ENCODE measurements around the gene KIF6. TPM values are rescaled to one million over a fixed set of nuclear protein-coding genes. Genes with fewer than 3 reads are reported as not detected.

KIF6 gene
- total RNA-seq, 2 experiments from 2014 or later = not detected

DNA sequence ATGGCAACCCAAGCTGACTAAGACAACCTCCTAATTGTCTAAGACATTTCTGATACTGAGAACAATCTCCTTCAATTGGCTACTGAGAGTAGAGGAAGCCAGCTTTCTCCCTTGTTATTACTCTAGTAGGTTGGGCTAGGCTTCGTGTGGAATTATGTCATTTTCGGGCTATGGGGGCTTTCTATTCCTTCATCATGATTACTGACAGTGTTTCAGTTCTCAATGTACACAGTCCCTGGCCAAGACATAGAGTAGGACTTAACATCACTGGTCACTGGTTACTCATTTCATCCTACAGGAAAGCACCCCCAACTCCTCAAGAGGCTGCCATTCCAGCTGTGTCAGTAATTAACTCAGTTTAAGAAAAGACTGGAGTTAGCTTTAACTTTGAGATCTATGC lies 100.0 kb downstream of the KIF6 start:
- CTCF ChIA-PET = no interaction called here
- Mint-ChIP-seq H3K27ac (no peak overlapping the region), H3K4me3 (no peak overlapping the region), H3K4me1 (no peaks in the 10 kb centered on the region), H3K27me3 (peaks cover 22% of the 10 kb centered on the region), H3K9me3 (no peaks in the 10 kb centered on the region), H3K36me3 (ENCODE audit: low read depth) (no peaks in the 10 kb centered on the region)
- POLR2A ChIA-PET = no interaction called here
- DNase-seq = no peak

DNA sequence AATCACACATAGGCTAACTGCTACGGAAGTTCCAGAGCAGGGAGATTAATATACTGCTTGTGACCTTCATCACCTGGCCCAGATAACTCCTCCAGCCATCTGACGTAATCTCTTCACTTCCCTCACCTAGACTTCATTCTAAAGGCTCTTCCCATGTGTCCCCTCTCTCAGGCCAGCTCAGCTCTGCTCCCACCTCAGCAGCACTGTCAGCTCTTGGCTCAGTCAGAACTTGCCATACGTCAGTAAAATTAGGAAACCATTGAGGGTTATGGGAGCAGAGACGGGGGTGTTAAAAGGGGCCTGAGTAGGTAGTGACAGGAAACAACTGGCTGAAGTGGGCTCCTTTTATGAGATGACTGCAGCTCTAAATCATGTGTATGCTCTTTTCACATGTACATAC lies 101.5 kb downstream of the KIF6 start:
- CTCF ChIA-PET = no interaction called here
- H3K4me3 Mint-ChIP-seq = no peak overlapping the region
- no peaks in the 10 kb centered on the region for H3K4me1 Mint-ChIP-seq
- no peaks in the 10 kb centered on the region for H3K9me3 Mint-ChIP-seq
- no peaks in the 10 kb centered on the region for H3K36me3 Mint-ChIP-seq (ENCODE audit: low read depth)
- DNase-seq = no peak
- POLR2A ChIA-PET = no interaction called here
- H3K27me3 Mint-ChIP-seq = peaks cover 16% of the 10 kb centered on the region
- no peak overlapping the region for H3K27ac Mint-ChIP-seq

DNA sequence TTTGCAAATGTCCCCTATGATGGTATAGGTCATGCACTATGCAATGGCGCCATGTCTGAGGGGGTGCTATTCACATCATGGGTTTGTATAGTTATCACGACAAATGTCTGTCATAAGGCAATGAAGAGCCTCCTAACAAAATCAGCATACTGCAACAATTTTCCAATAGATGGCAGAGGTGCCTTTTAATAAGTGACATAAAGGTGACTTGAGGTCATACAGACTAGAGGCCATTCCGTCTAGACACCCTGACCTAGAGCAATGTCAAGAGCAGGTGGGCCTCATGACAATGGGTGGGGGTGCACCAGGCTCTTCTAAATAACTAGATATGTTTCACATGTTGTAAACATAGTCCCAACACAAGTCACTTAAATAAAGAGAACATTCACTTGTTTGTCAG lies 107.7 kb downstream of the KIF6 start:
- H3K4me1 Mint-ChIP-seq = no peaks in the 10 kb centered on the region
- no peak overlapping the region for H3K27ac Mint-ChIP-seq
- no peaks in the 10 kb centered on the region for H3K36me3 Mint-ChIP-seq (ENCODE audit: low read depth)
- ChIA-PET CTCF (no interaction called here), POLR2A (no interaction called here)
- no peak overlapping the region for H3K4me3 Mint-ChIP-seq
- DNase-seq = no peak
- H3K27me3 Mint-ChIP-seq = peaks cover 5% of the 10 kb centered on the region
- no peaks in the 10 kb centered on the region for H3K9me3 Mint-ChIP-seq

DNA sequence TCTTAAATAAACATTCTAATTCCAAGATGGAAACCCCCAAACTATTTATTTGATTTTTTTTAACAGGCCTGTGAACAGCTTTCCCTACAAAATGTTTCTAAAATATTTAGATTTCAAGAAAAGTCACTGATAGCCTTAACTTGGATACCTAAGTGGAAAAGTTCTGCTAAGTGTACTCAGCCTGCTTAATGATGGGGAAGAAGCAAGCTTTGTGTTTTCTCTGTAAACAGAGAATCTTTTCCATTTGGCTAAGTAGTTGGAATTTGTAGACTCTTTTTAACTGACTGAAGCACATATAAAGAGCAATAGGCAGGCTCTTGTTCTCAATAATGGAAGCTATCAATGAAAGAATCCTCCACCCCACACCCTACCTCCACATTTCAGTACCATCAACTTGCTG lies 108.2 kb downstream of the KIF6 start:
- Mint-ChIP-seq H3K4me1 (no peaks in the 10 kb centered on the region), H3K9me3 (no peaks in the 10 kb centered on the region), H3K4me3 (no peak overlapping the region), H3K27me3 (peaks cover 5% of the 10 kb centered on the region), H3K27ac (no peak overlapping the region), H3K36me3 (ENCODE audit: low read depth) (no peaks in the 10 kb centered on the region)
- POLR2A ChIA-PET = no interaction called here
- CTCF ChIA-PET = no interaction called here
- no peak for DNase-seq

DNA sequence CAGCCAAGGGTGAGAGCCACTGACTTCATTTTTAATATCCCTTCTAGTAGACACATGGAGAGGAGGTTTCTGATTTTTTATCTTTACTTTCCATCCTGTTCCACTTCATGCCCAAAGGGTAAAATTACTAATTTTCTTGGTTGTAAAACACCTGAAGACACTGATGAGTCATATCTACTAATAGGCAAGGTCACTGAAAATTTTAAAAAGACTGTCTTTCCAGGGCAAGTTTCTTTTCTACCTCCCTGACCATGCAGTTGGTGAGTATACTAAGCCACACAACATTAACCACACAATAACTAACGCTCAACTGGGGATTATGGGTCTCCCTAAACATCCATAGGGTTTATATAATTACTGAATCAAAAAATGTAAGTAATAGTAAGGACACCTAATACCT lies 109.6 kb downstream of the KIF6 start:
- no peaks in the 10 kb centered on the region for H3K36me3 Mint-ChIP-seq (ENCODE audit: low read depth)
- POLR2A ChIA-PET = no interaction called here
- no peak for DNase-seq

DNA sequence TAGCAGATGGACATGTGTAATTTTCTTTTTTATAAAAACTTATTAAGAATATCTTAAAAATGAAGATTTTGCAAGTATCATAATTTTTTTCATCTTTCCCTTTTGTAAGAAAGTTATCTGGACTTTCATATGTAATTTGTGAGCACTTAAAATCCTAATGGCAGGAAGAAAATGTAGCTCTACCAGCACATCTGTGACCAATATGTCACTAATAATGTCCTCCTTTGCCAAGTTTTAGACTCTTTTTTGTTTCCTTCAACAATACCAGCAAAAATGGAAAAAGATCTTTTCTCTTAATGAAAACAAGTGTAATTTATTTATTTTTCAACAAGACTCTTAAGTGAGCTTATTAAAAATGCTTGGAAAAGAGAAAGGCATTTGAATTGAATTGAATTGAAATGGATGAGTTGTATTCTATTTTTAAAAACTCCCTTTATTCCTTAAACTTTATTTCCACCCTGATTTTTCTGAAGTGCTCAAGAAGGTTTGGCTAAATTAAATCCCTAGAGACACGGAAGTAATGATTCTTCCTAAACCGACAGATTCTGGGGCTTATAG lies 110.7 kb downstream of the KIF6 start:
- DNase-seq = no peak
- ChIA-PET POLR2A (no interaction called here), CTCF (no interaction called here)
- H3K36me3 Mint-ChIP-seq (ENCODE audit: low read depth) = no peaks in the 10 kb centered on the region
- no peaks in the 10 kb centered on the region for H3K4me1 Mint-ChIP-seq
- H3K27ac Mint-ChIP-seq = no peak overlapping the region
- no peak overlapping the region for H3K4me3 Mint-ChIP-seq
- H3K27me3 Mint-ChIP-seq = peaks cover 5% of the 10 kb centered on the region
- no peaks in the 10 kb centered on the region for H3K9me3 Mint-ChIP-seq

More for the DNA sequence above, 109.6 kb downstream of the KIF6 start:
- H3K4me3 Mint-ChIP-seq = no peak overlapping the region
- H3K4me1 Mint-ChIP-seq = no peaks in the 10 kb centered on the region
- peaks cover 5% of the 10 kb centered on the region for H3K27me3 Mint-ChIP-seq
- no peak overlapping the region for H3K27ac Mint-ChIP-seq
- H3K9me3 Mint-ChIP-seq = no peaks in the 10 kb centered on the region
- CTCF ChIA-PET = no interaction called here

DNA sequence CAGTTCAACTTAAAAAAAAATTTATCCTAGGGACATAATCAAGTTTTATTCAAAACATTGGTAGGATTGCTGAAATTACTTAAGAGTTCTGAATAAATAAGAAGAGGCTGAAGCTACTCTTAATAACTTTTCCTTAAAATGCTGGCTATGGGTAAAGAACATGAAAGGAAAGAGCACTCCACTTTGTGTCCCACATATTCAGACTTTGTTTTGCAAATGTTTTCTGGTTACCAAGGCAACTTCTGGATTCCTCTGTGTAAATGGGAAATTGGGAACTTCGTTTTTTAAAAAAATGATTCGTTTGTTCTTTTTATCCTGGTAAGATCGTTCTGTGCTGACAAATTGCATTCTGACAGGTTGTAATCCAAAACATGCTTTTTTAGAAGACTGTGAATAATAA lies 115.0 kb downstream of the KIF6 start:
- POLR2A ChIA-PET = no interaction called here
- CTCF ChIA-PET = no interaction called here
- Mint-ChIP-seq H3K9me3 (no peaks in the 10 kb centered on the region), H3K27ac (no peak overlapping the region), H3K27me3 (peaks cover 5% of the 10 kb centered on the region), H3K36me3 (ENCODE audit: low read depth) (no peaks in the 10 kb centered on the region), H3K4me1 (no peaks in the 10 kb centered on the region), H3K4me3 (no peak overlapping the region)
- DNase-seq = no peak

DNA sequence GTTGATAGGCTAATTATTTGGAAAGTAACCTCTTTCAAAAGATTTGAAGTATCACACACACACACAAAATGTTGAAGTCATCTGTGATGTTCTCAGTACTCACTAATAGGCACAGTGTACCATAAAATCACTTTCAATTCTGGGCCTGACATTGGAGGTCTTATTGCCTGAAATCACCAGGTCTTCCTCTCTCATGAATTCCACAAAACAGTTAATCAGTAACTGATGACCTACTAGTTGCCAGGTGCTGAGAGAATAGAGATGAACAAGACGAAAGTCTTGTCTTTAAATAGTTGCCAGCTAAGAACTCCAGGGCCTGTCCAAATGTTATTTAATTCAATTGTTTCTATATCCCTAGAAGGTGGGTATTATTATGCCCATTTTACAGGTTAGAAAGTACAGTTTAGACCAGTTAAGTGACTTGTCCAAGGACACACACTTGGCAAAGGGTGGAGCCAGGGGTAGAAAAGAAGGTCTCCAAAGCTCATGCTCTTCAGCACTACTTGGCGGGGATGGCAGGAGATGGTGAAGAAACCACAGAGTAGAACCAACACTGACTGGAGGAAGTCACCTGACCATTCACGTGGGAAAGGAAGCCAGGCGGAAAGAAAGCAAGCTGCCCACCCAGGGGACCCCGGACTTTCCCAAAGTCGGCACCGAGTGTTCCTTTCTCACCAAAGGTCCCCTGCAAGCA lies 116.4 kb downstream of the KIF6 start:
- no peak for DNase-seq
- Mint-ChIP-seq H3K36me3 (ENCODE audit: low read depth) (no peaks in the 10 kb centered on the region), H3K9me3 (no peaks in the 10 kb centered on the region), H3K4me3 (no peak overlapping the region), H3K4me1 (no peaks in the 10 kb centered on the region), H3K27me3 (peaks cover 5% of the 10 kb centered on the region), H3K27ac (no peak overlapping the region)
- ChIA-PET POLR2A (no interaction called here), CTCF (no interaction called here)

DNA sequence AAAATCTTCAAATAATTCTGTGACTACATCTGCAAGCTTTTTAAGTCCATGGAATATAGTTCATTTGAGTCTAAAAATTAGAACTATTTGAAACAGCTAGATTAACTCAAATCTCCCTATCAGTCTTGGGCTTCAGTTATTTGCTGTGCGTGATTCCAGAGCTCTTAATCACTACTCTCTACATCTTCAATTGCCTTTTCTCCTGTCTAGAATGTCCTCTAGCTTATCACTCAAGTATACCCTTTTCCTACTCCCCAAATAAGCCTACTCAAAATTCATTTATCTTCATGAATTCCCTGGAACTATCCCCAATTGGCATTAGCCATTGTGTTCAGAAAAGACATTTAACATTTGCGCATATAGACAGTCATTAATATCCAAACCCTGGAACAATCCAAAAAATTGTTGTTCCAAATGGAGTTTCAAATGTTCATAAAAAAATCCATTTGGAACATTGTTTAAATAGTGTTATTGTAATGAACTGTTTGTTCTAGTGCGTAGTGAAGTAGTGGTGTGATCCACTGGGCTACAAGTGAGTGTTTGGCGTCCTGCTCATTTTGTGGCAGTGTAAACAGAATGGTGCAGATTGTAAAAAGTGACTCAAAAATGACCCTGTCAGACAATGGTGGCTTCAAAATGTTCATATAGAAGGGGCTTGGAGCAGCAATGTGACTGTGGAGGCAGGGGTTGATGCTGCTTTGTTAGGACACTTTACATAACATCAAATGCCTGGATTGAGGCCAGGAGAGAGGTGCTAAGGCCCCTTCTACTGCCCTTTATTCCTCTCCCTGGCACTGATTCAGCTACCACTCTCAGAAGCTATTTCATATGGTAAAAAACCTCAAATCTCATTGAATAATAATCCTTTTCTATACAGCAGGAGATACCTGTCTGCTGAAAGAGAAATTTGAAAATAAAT lies 122.3 kb downstream of the KIF6 start:
- DNase-seq = no peak
- CTCF ChIA-PET = no interaction called here
- Mint-ChIP-seq H3K27me3 (peaks cover 11% of the 10 kb centered on the region), H3K4me1 (no peaks in the 10 kb centered on the region), H3K27ac (no peak overlapping the region), H3K36me3 (ENCODE audit: low read depth) (no peaks in the 10 kb centered on the region), H3K9me3 (no peaks in the 10 kb centered on the region), H3K4me3 (no peak overlapping the region)
- POLR2A ChIA-PET = no interaction called here

DNA sequence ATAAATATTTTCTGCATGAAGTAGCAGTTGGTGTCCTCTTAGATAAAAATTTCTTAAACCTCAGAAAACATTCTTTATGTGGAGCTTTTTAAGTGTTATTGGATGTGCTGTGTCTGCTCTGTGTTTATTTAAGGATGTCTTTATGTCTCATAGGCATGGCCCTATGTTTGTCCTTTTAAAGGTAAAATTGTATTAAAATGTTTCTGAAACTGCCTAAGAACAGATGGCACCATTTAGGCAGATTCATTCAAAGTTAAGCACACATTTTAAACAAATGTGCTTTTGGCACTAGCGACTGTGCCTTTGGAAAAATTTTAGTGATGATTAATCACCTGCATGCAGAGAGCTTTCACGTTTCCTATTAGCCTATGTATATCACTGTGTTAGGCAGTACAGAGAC lies 125.2 kb downstream of the KIF6 start:
- no peak overlapping the region for H3K27ac Mint-ChIP-seq
- no peak for DNase-seq
- CTCF ChIA-PET = no interaction called here
- no peaks in the 10 kb centered on the region for H3K36me3 Mint-ChIP-seq (ENCODE audit: low read depth)
- H3K27me3 Mint-ChIP-seq = peaks cover 16% of the 10 kb centered on the region
- no peaks in the 10 kb centered on the region for H3K9me3 Mint-ChIP-seq
- H3K4me3 Mint-ChIP-seq = no peak overlapping the region
- POLR2A ChIA-PET = no interaction called here
- H3K4me1 Mint-ChIP-seq = no peaks in the 10 kb centered on the region

DNA sequence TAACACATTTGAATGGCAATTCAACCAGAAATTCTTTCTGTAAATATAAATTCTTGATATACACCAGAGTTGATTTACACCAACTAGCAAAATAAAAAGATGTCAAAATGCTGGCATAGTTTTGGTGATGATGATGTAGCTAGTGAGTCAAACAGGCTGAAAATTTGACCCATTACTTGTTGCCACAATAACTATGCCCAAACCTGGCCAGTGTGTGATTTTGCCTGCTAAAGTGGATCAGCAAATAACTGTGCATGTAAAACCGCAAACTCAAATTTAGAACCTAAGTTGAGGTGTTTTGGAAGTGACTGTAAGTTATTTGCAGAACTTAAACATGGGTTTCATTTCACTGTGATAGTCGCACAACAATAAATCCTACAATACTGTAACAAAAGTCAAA lies 125.9 kb downstream of the KIF6 start:
- DNase-seq = no peak
- H3K36me3 Mint-ChIP-seq (ENCODE audit: low read depth) = no peaks in the 10 kb centered on the region
- peaks cover 17% of the 10 kb centered on the region for H3K27me3 Mint-ChIP-seq
- H3K4me1 Mint-ChIP-seq = no peaks in the 10 kb centered on the region
- H3K9me3 Mint-ChIP-seq = no peaks in the 10 kb centered on the region
- H3K4me3 Mint-ChIP-seq = no peak overlapping the region
- ChIA-PET CTCF (no interaction called here), POLR2A (no interaction called here)
- H3K27ac Mint-ChIP-seq = no peak overlapping the region

DNA sequence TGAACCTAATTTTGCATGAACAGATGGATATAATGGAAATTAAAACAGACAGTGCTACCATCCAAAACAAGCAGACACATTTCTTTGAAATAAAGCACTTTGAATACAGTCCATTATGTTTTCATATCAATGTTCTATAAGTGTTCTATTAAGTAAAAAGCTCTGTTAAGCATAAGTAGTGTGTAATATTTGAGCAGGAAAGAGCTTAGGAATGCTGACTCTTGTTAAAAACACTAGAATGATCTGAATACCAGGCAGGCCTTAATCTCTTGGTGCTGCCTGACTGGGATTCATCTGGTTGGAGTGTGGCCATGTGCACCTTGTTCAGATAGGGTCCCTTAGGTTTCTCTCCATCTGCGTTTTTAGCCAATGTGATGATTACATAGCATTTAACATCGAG lies 130.9 kb downstream of the KIF6 start:
- Mint-ChIP-seq H3K27me3 (peaks cover 12% of the 10 kb centered on the region), H3K27ac (no peak overlapping the region), H3K4me1 (no peaks in the 10 kb centered on the region), H3K9me3 (no peaks in the 10 kb centered on the region), H3K4me3 (no peak overlapping the region), H3K36me3 (ENCODE audit: low read depth) (no peaks in the 10 kb centered on the region)
- CTCF ChIA-PET = no interaction called here
- DNase-seq = no peak
- POLR2A ChIA-PET = no interaction called here

DNA sequence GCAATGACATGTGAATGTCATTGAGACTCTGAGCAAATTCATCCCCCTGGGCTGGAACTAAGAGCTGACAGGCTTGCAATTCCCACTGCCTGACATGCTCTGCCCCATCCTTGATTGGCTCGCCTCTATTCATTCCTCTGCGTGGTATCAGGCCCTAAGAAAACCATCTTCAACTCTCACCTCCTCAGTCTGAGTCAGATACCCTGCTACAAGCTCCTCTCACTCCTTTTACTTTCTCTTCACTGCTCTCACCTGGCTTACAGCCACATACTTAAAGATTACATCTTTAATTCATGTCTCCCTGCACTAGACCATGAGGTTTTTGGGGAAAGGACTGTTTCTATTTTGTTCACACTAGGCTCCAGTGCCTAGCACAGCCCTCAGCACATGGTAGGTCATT lies 131.6 kb downstream of the KIF6 start:
- no peak overlapping the region for H3K4me3 Mint-ChIP-seq
- H3K27ac Mint-ChIP-seq = no peak overlapping the region
- peaks cover 12% of the 10 kb centered on the region for H3K27me3 Mint-ChIP-seq
- H3K4me1 Mint-ChIP-seq = no peaks in the 10 kb centered on the region
- POLR2A ChIA-PET = no interaction called here
- H3K9me3 Mint-ChIP-seq = no peaks in the 10 kb centered on the region
- H3K36me3 Mint-ChIP-seq (ENCODE audit: low read depth) = no peaks in the 10 kb centered on the region
- no peak for DNase-seq
- CTCF ChIA-PET = no interaction called here

Data from activated CD4-positive, alpha-beta T cell treated with anti-CD3 and anti-CD28 coated beads, Interleukin-2, amount 10 ng/mL, durations not matched to agents 7 days and 5 days (primary cell).